NCI-H526 (cell line): ENCODE measurements around the gene APLP1.
A peak's percentile ranks its signal among the peaks of the same experiment; 100 is the strongest.
"Not testable (repeated sequence)": the region's sequence is repeated elsewhere in the genome, so short reads cannot be mapped to it uniquely, and the experiment has no call there.

Source experiments
- DNase-seq, 2 experiments: peaks; one replicate each; lab custom pipeline; 2025; lab: John Stamatoyannopoulos, UW

APLP1 gene

GRCh38 chr19:35904311-35905068 is 36.1 kb downstream of the APLP1 start:
- DNase-seq: no peak

DNA sequence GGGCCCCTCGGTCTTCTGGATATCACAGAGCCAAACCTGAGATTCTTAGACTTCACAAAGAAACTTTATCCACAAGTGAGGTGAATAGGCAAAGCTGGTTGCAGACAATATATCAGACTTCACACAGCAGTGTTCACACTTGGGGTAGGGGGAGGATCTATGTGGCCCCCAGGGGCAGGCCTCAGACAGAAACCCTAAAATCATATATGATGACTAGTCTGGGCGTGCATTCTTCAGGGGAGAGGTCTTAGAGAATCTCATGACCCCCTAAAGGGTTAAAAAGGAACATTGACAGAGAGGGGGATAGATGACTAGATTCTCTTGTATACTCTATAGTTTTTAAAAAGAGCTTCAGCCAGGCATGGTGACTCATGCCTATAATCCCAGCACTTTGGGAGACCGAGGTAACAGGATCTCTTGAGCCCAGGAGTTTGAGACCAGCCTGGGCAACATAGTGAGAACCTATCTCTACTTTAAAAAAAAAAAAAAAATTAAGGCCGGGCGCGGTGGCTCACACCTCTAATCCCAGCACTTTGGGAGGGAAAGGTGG is 36.9 kb downstream of the APLP1 start:
- no peak for DNase-seq

- DNase-seq: no peak
Observed at GRCh38 chr19:35907377-35907745, 39.0 kb downstream of the APLP1 start.

- no peak for DNase-seq
Observed at GRCh38 chr19:35908010-35908441, 39.7 kb downstream of the APLP1 start, which contains the start of gene TYROBP. Gene TYROBP (minus strand): TSS chr19:35908295. CDS start chr19:35908228, 67 bp downstream.

GRCh38 chr19:35908973-35909683 is 40.8 kb downstream of the APLP1 start:
- no peak for DNase-seq

GRCh38 chr19:35909684-35910035 is 41.3 kb downstream of the APLP1 start:
- DNase-seq: no peak

- not testable (repeated sequence) for DNase-seq
Observed at GRCh38 chr19:35910355-35910754, 42.0 kb downstream of the APLP1 start.

GRCh38 chr19:35911173-35911572 is 42.8 kb downstream of the APLP1 start:
- DNase-seq: peak in 1 of 2 experiments; percentile 16

DNA sequence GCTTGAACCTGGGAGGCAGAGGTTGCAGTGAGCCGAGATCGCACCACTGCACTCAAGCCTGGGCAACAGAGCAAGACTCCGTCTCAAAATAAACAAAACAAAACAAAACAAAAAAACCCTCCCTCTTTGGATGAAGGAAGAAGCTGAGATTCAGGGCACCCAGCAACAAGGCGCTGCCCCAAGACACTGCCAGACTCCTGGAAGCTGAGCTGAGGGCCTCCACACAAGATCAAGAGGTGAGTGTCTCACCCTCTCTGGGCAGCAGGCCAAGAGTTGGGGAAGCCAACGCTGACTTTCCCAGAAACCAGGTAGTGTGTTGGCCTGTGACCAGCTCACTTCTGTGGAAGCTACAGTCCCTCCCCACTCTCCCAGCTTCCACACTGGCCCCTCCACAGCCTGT is 43.4 kb downstream of the APLP1 start:
- no peak for DNase-seq

- no peak for DNase-seq
Observed at GRCh38 chr19:35913589-35913988, 45.2 kb downstream of the APLP1 start.

- no peak for DNase-seq
Observed at GRCh38 chr19:35915443-35915842, 47.1 kb downstream of the APLP1 start.

- DNase-seq: no peak
Observed at GRCh38 chr19:35919306-35919705, 50.9 kb downstream of the APLP1 start.

DNA sequence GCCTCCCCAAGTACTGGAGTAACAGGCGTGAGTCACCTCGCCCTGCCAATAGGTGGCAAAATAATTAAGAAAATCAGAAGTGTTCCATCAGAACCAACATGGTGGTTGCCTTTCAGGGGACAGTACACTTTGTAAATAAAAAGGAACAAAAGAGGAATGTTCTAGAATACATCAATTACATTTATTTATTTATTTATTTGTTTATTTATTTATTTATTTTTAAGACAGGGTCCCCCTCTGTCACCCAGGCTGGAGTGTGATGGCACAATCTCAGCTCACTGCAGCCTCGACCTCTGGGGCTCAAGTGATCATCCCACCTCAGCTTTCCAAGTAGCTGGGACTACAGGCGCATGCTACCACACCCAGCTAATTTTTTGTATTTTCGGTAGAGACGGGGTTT is 52.6 kb downstream of the APLP1 start:
- DNase-seq: no peak

GRCh38 chr19:35925501-35925900 is 57.1 kb downstream of the APLP1 start:
- DNase-seq: no peak

GRCh38 chr19:35928507-35928906 is 60.1 kb downstream of the APLP1 start:
- no peak for DNase-seq
